Stromal cell of bone marrow (primary cell): ENCODE results near the gene ZNF765.
"Not testable (repeated sequence)": the region's sequence is repeated elsewhere in the genome, so short reads cannot be mapped to it uniquely, and the experiment has no call there.

Experiments used
- DNase-seq: peaks from one replicate; pipeline ENCODE4 v3.0.0-alpha.2; 2012; ENCODE audit warnings: low read depth

The ZNF765 gene

DNA sequence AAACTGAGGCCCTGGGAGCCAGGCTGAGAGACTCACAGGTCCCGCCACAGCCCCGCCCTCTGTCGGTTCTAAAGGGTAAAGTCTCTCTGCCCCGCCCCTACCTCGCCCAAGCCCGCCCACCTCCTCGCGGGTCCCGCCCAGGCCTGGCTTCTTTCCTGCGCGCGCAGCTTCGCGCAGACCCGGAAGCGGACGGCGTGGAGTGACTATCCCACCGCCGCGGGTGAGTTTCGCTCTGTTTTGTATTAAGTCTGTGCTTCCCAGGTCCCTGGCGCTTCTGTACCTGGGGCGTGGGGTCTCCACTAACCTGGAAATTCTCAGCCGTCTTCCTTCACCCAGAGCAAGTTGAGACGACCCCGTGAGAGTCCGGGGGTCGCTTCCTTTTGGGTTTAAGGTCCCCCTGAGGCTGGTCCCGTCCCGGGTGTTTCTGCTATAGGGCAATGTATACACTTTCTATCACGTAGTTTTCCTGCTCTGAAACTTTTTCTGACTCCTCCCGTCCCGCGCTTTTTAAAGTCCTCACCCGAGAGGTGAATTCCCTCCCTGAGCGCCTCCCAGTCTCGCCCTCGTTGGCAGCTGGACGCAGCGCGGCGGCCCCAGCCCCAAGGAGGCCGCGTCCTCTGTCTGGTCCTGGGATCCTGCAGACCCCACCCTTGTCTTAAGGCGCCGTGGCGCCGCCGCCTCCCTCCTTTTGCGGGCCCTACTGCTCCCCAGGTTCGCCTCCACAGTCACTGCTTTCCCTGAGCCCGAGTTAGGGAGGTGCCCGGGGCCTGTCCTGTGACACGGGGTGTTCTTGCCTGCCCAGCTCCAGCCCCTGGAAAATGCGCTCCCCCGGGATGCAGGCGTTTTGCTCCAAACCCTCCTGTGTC lies at the start of gene ZNF765:
TSS of gene ZNF765 (plus strand) at position 176 of the 866 bp plus-strand sequence. CDS start 2,867 bp downstream, outside the sequence.
- DNase-seq, result peak; percentile 86

DNA sequence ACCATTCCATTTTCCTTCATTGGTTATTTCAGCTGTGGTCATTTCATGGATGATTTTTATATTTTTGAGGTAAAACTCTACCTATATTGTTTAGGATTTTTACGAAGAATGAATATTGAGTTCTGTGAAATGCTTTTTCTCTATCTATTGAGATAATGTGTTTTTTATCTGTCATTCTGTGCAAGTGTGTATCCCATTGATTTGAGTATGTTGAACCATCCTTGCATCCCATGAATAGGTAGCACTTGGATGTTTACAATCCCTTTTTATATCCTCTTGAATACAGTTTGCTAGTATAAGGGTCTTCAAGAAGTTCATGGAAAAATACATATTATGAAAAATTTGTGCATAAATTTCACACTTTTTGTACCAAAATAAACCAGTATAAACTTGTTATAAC lies 39.2 kb upstream of the ZNF765 start:
- DNase-seq, result no peak

DNA sequence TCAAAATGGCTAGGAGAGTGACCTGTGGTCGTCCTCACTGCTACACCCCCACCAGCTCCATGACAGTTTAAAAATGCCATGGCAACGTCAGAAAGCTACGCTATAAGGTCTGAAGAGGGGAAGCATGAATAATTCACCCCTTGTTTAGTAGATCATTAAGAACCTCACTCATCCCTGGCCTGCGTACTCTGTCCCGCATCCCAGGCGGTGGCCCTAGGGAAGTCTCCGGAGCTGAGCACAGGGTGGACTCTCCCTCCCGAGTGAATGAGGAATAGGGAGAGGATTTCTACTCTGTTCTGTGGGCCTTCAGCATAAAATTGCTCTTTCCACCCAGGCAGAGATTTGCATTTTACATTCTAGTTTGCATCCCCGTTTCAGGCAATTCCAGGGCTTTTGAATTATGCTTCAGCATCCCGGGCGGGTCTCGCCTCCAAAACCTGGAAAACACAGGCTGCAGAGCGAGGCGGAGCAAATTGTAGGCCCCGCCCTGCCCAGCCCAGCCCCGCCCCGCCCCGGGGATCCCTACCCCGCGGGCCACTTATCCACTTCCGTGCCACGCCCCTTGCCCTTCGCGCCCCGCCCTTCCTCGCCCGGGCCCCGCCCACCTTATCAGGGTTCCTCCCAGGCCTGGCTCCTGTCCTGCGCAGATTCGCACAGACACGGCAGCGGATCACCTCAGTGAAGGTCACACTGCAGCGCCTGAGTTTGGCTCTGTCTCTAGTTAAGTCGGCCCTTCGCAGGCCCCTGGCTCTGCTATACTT lies 36.9 kb upstream of the ZNF765 start:
- no peak for DNase-seq

DNA sequence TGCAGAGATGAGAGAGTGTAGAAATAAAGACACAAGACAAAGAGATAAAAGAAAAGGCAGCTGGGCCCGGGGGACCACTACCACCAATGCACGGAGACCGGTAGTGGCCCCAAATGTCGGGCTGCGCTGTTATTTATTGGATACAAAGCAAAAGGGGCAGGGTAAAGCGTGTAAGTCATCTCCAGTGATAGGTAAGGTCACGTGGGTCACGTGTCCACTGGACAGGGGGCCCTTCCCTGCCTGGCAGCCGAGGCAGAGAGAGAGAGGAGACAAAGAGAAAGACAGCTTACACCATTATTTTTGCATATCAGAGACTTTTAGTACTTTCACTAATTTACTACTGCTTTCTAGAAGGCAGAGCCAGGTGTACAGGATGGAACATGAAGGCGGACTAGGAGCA lies 34.9 kb upstream of the ZNF765 start:
- DNase-seq, result not testable (repeated sequence)

DNA sequence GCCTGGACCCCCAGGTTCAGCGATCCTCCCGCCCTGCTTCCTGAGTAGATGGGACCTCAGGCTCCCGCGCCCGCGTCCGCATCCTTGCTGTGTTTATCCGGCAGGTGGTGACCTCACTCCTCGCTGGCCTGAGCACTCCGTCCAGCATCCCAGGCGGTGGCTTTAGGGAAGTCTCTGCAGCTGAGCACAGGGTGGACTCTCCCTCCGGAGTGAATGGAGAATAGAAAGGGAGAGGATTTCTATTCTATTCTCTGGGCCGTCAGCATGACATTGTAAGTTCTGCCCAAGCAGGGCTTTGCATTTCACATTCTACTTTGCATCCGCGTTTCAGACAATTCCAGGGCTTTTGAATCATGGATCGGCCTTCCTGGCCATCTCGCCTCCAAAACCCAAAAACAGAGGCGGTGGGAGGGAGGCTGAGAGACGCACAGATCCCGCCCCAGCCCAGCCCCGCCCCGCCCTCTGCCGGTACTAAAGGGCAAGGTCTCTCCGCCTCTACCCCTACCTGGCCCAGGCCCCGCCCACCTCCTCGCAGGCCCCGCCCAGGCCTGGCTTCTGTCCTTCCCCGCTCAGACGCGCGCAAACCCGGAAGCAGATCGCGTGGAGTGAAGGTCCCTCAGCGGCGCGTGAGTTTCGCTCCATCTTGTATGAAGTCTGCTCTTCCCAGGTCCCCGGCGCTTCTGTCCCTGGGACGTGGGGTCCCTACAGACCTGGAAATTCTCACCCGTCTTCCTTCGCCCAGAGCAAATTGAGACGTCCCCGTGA lies 29.6 kb upstream of the ZNF765 start, which contains the start of gene ZNF525:
TSS of gene ZNF525 (plus strand) at position 572 of the 765 bp plus-strand sequence. CDS start 6,577 bp downstream, outside the sequence.
- DNase-seq, result peak; percentile 54

DNA sequence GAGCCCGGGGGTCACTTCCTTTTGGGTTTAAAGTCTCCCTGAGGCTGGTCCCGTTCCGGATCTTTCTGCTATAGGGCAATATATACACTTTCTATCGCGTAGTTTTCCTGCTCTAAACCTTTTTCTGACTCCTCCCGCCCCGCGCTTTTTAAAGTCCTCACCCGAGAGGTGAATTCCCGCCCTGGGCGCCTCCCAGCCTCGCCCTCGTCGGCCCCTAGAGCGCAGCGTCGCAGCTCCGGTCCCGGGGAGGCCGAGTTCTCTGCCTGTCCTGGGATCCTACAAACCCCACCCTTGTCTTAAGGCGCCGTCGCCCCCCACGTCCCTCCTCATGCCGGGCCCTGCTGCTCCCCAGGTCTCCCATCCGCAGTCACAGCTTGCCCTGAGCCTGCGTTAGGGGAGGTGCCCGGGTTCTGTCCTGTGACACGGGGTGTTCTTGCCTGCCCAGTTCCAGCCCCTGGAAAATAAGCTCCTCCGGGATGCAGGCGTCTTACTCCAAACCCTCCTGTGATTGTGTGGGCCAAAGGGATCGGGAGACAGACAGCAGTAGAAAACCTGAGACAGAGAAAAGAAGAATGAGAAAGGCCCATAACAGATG lies 29.0 kb upstream of the ZNF765 start:
- no peak for DNase-seq

DNA sequence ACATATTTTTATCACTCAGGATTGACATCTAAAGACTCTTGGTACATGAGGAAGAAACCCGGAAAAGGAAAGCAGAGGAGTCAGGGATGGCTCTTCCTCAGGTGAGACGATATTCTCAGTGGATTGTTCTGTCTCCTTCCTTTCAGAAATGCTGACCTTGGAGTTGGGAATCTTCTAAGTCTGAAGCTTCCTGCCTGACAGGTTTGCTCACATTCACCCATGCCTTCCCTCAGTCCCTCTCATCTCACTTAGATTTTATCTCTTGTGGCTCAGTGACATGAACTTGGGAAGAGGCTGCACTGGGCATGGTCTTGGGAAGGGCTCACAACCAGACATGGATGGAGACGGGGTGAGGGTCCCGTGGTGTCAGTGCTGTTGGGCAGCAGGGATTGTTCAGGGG lies 22.8 kb upstream of the ZNF765 start:
- no peak for DNase-seq

DNA sequence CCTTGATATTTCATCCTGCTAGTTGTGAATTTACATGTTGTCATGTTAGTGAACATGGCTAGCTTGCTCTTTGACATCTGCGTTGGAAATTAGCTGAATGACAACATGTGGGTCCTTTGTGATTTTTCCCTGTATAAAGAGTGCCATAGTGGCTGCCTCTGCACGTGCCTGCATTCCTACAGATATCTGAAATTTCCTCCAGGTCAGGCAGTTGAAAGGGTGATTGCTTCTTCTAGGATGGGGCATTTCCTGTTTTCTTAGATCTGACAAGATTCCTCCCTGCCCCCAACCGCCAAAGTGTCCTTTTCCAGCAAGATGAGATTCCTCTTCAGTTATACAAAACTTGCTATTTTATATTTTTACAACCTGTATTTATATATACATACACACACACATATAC lies 20.7 kb upstream of the ZNF765 start:
- no peak for DNase-seq

DNA sequence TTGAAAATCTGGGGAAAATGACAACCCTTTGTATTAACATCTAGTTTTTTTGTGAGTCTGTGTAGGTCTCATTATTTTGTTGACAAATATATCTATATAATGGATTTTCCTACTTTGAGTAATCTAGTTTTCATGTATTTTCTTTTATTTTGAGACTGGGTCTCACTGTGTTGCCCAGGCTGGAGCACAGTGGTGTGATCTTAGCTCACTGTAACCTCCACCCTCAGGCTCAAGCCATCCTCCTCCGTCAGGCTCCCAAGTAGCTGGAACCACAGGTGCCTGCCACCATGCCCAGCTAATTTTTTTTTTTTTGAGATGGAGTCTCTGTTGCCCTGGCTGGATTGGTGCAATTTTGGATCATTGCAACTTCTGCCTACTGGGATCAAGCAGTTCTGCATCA lies 20.2 kb upstream of the ZNF765 start:
- DNase-seq, result no peak

DNA sequence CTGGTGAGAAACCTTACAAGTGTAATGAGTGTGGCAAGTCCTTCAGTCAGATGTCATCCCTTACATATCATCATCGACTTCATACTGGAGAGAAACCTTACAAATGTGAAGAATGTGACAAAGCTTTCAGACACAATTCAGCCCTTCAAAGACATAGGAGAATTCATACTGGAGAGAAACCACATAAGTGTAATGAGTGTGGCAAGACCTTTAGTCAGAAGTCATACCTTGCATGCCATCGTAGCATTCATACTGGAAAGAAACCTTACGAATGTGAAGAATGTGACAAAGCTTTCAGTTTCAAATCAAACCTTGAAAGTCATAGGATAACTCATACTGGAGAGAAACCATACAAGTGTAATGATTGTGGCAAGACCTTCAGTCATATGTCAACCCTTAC lies 13.6 kb upstream of the ZNF765 start:
- DNase-seq, result no peak

DNA sequence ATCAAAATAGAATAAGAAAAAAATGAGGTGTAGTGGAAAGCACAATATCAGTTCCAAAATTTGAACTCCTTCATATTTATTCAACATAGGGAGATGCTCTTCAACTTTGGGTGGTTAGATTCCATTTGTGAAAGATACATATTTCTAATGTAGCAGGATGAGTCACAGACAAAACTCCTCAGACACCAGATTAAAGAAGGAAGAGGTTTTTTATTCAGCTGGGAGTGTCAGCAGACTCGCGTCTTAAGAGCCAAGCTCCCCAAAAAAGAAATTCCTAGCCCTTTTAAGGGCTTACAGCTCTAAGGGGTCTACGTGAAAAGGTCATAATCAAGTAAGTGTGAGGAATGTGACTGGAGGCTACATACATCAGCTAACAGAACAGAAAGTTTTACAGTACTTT lies 6.8 kb upstream of the ZNF765 start:
- no peak for DNase-seq

DNA sequence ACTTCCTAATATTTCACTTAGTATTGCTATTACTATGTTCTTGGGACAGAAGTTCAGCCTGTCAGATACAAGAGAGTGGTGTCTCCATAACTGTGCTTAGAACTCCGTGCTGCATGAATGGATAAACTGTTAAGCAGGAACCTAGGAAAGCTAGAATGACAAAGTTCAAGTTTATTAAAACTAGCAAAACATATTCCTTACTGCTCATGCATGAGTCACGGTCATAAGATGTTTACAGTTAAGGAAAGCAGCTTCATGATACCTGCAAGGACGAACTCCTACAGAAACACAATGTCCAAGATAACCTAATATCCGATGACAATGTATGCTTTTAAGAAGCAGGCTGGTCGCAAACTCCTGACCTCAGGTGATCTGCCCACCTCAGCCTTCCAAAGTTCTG lies 6.0 kb upstream of the ZNF765 start:
- no peak for DNase-seq

DNA sequence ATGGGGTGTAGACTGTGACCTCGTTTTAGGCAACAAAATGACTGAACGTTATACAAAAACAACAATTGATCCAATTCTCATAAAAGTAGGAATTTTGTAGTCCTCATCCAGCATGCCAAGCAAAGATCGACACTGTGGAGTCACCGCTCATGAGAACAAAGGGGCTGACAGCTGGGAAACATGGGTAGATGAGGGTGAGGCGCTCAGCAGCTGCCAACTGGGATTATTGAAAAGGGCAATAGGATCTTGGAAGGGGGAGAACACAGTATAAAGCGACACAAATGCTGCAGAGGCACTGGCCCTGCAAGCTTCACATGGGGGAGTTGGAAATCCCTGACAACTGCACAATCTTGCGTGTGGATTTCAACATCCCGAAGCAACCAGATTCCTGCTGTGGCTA lies 5.4 kb upstream of the ZNF765 start:
- DNase-seq, result no peak

DNA sequence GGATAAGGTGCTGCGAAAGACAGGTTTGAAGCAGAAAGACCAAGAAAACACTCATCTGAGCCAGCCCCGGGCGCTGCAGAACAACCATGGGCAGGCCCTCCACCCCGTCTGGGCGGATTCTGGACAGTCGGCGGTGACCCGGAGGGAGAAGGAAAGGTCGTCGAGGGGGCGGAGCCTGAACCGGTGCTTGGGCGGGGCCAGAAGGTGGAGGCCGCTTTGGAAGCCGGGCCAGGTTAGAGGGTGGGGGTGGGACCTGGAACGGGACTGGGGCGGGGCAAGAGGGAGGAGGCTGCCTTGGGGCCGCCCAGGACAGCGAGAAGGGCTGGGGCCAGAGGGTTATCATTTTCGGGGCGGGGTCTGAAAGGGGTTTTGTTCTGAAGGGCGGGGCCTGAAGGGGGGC lies 5.0 kb upstream of the ZNF765 start:
- no peak for DNase-seq

DNA sequence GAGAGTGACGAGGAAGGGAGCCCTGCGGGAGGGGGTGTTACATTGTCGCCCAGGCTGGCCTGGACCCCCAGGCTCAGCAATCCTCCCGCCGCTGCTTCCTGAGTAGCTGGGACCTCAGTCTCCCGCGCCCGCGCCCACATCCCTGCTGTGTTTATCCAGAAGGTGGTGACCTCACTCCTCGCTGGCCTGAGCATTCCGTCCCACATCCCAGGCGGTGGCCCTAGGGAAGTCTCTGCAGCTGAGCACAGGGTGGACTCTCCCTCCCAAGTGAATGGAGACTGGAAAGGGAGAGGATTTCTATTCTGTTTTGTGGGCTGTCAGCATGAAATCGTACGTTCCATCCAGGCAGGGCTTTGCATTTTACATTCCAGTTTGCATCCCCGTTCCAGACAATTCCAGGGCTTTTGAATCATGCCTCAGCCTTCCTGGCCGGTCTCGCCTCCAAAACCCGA lies 401 bp upstream of the ZNF765 start:
- DNase-seq, result peak; percentile 17

DNA sequence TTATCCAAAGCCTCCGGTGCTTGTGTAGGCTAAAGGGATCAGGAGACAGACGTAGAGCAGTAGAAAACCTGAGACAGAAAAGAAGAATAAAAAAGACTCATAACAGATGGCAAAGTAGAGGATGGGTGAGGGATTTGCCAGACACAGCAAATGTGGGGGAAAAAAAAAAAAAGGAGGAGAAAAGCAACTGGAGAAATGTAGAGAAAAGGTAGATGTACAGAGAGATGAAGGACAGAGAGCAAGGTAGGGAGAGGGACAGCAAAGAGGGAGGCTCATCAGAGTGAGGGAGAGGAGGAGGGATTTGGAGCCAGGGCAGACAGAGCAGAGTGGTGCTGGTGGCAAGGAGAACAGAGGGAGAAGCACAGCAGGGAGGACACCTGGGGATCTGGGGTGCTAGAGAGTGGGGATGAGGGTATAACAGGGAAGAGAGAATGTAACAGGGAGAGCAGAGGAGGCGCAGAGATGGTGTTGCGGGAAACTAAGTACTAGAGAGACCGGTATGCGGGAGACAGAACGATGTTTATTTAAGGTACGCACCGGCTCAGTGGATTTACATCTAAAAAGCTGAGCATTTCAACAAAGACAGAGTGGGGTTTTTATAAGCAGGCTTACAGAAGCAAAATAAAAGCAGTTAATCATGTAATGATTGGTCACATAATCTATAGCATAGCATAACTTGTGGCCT lies 1.0 kb downstream of the ZNF765 start:
- DNase-seq, result not testable (repeated sequence)

DNA sequence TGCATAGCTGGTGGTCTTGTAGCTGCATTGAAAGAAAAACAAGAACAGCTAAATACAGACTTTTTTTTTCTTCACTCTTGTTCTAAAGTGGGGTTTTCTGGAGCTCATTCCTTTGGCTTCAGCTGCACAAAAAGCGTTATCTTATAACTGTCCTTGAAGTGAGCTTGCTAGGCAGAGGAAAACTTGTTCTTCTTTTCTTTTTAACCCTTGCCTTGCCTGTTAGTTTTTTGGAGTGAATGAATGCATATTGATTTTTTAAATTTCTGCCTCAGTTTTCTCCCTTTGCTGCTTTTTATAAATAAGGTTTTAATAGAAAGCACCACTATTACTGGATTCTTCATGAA lies 1.5 kb downstream of the ZNF765 start:
- no peak for DNase-seq

DNA sequence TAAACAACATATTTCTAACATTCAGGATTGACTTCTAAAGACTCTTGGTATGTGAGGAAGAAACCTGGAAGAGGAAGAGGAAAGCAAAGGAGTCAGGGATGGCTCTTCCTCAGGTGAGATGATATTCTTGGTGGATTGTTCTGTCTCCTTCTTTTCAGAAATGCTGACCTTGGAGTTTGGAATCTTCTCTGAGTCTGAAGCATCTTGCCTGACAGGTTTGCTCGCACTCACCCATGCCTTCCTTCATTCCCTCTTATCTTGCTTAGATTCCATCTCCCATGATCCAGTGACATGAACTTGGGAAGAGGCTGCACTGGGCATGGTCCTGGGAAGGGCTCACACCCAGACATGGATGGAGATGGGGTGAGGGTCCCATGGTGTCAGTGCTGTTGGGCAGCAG lies 3.0 kb downstream of the ZNF765 start:
- DNase-seq, result not testable (repeated sequence)

DNA sequence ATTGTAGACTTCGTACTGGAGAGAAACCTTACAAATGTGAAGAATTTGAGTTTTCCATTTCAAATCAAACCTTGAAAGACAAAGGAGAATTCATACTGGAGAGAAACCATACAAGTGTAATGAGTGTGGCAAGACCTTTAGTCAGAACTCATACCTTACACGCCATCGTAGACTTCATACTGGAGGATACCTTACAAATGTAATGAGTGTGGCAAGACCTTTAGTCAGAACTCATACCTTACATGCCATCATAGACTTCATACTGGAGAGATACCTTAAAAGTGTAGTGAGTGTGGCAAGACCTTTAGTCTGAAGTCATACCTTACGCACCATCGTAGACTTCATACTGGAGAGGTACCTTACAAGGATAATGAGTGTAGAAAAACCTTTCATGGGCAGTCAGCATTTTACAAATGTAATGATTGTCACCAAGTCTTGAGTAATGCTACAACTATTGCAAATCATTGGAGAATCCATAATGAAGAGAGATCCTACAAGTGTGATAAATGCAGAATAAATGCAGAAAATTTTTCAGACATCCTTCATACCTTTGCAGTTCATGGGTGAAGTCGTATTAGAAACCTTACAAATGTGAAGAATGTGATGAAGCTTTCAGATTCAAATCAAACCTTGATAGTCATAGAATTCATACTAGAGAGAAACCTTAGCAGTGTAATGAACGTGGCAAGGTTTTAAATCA lies 14.7 kb downstream of the ZNF765 start:
- no peak for DNase-seq

DNA sequence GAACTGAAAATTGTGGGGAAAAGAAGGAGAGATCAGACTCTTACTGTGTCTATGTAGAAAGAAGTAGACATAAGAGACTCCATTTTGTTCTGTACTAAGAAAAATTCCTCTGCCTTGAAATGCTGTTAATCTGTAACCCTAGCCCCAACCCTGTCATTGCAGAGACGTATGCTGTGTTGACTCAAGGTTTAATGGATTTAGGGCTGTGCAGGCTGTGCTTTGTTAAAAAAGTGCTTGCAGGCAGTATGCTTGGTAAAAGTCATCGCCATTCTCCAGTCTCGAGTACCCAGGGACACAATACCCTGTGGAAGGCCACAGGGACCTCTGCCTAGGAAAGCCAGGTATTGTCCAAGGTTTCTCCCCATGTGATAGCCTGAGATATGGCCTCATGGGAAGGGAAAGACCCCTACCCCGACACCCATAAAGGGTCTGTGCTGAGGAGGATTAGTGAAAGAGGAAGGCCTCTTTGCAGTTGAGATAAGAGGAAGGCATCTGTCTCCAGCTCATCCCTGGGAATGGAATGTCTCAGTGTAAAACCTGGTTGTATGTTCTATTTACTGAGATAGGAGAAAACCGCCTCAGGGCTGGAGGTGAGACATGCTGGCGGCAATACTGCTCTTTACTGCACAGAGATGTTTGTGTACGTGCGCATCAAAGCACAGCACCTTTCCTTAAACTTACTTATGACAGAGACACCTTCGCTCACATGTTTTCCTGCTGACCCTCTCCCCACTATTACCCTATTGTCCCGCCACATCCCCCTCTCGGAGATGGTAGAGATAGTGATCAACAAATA lies 25.8 kb downstream of the ZNF765 start:
- not testable (repeated sequence) for DNase-seq
